Measurements from ENCODE around the gene DHCR24. TPM values are rescaled to one million over a fixed set of nuclear protein-coding genes. Genes with fewer than 3 reads are reported as not detected.

DHCR24 gene
- total and polyA plus RNA-seq, 2 experiments from 2014 or later: 124 to 453 TPM

DNA sequence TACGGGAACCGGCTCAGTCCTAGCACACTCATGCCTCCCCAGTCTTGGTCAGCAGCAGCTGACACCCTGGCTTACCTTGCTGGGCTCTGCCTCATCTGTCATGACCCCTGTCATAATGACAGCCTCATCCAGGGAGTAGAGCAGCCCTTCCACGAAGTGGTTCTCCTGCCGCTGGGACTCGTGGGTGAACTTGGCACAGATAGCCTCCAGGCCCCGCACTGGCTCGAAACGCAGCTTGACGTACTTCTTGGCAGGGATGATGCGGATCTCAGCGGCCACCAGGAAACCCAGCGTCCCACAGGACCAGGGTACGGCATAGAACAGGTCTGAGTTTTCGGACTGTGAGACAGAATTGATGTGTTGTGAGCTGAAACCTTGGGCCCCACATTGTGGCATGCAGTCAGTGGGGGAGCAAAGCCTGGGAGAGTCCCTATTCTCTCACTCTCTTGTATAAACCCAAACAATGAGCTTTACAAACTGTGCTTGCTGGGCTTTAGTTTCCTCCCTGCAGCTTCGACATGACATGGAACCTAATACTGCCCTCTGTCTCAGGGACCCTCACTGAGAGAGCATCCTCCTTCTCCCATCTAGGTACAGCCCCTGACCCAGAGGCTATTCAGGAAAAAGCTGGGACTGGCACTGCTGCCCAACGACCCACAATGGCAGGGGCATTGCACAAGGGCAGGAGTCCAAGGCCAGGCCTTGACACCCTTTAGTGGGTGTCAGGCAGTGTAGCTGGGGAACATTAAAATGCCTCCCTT lies 15.5 kb downstream of the DHCR24 start:
- H3K36me3 Mint-ChIP-seq (ENCODE audit: low read depth): peaks cover 82% of the 10 kb centered on the region
- no peaks in the 10 kb centered on the region for H3K27me3 ChIP-seq (ENCODE audit: insufficient read depth)

More for the DNA sequence above, 15.5 kb downstream of the DHCR24 start:
- no peak for TF ChIP-seq CTCF (conservative IDR thresholded peaks at IDR 0.05; ENCODE audit: low read depth in 2 of 2)
- TF ChIP-seq NANOG (IDR thresholded peaks at IDR 0.05; ENCODE audit: borderline replicate concordance): no peak
- no peak for TF ChIP-seq EZH2phosphoT487 (IDR thresholded peaks at IDR 0.05; ENCODE audit: unreplicated experiment)
- TF ChIP-seq, protein P1, sequence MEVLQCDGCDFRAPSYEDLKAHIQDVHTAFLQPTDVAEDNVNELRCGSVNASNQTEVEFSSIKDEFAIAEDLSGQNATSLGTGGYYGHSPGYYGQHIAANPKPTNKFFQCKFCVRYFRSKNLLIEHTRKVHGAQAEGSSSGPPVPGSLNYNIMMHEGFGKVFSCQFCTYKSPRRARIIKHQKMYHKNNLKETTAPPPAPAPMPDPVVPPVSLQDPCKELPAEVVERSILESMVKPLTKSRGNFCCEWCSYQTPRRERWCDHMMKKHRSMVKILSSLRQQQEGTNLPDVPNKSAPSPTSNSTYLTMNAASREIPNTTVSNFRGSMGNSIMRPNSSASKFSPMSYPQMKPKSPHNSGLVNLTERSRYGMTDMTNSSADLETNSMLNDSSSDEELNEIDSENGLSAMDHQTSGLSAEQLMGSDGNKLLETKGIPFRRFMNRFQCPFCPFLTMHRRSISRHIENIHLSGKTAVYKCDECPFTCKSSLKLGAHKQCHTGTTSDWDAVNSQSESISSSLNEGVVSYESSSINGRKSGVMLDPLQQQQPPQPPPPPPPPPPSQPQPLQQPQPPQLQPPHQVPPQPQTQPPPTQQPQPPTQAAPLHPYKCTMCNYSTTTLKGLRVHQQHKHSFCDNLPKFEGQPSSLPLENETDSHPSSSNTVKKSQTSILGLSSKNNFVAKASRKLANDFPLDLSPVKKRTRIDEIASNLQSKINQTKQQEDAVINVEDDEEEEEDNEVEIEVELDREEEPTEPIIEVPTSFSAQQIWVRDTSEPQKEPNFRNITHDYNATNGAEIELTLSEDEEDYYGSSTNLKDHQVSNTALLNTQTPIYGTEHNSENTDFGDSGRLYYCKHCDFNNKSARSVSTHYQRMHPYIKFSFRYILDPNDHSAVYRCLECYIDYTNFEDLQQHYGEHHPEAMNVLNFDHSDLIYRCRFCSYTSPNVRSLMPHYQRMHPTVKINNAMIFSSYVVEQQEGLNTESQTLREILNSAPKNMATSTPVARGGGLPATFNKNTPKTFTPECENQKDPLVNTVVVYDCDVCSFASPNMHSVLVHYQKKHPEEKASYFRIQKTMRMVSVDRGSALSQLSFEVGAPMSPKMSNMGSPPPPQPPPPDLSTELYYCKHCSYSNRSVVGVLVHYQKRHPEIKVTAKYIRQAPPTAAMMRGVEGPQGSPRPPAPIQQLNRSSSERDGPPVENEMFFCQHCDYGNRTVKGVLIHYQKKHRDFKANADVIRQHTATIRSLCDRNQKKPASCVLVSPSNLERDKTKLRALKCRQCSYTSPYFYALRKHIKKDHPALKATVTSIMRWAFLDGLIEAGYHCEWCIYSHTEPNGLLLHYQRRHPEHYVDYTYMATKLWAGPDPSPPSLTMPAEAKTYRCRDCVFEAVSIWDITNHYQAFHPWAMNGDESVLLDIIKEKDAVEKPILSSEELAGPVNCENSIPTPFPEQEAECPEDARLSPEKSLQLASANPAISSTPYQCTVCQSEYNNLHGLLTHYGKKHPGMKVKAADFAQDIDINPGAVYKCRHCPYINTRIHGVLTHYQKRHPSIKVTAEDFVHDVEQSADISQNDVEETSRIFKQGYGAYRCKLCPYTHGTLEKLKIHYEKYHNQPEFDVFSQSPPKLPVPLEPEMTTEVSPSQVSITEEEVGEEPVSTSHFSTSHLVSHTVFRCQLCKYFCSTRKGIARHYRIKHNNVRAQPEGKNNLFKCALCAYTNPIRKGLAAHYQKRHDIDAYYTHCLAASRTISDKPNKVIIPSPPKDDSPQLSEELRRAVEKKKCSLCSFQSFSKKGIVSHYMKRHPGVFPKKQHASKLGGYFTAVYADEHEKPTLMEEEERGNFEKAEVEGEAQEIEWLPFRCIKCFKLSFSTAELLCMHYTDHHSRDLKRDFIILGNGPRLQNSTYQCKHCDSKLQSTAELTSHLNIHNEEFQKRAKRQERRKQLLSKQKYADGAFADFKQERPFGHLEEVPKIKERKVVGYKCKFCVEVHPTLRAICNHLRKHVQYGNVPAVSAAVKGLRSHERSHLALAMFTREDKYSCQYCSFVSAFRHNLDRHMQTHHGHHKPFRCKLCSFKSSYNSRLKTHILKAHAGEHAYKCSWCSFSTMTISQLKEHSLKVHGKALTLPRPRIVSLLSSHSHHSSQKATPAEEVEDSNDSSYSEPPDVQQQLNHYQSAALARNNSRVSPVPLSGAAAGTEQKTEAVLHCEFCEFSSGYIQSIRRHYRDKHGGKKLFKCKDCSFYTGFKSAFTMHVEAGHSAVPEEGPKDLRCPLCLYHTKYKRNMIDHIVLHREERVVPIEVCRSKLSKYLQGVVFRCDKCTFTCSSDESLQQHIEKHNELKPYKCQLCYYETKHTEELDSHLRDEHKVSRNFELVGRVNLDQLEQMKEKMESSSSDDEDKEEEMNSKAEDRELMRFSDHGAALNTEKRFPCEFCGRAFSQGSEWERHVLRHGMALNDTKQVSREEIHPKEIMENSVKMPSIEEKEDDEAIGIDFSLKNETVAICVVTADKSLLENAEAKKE (CRISPR knock-in tag; IDR thresholded peaks at IDR 0.05): no peak
- TF ChIP-seq EZH2 (IDR thresholded peaks at IDR 0.05; ENCODE audit: low read depth, unreplicated experiment): no peak
- no peak for TF ChIP-seq ZNF331 (CRISPR knock-in tag; IDR thresholded peaks at IDR 0.05; ENCODE audit: low read depth)
- no peak for TF ChIP-seq ETS1 (IDR thresholded peaks at IDR 0.05)
- TF ChIP-seq POLR2AphosphoS5 (IDR thresholded peaks at IDR 0.05; ENCODE audit: low read depth): no peak
- no peak for TF ChIP-seq CREB1 (CRISPR knock-in tag; IDR thresholded peaks at IDR 0.05; ENCODE audit: low read depth)
- TF ChIP-seq REST (IDR thresholded peaks at IDR 0.05; ENCODE audit: unreplicated experiment): no peak
- TF ChIP-seq STAT1 (IDR thresholded peaks at IDR 0.05; ENCODE audit: unreplicated experiment): no peak
- TF ChIP-seq JUNB (IDR thresholded peaks at IDR 0.05; ENCODE audit: unreplicated experiment): no peak
- TF ChIP-seq ZNF114 (CRISPR knock-in tag; IDR thresholded peaks at IDR 0.05): no peak
- Mint-ChIP-seq H3K9me3 (no peaks in the 10 kb centered on the region), H3K27me3 (ENCODE audit: insufficient read depth, low read depth, poor library complexity) (peaks cover 6% of the 10 kb centered on the region), H3K4me3 (no peak overlapping the region), H3K4me1 (no peaks in the 10 kb centered on the region; the same call in 2 of the 3 replicates), H3K27ac (no peak overlapping the region)
- H3K4me1 ChIP-seq (ENCODE audit: insufficient read depth): no peaks in the 10 kb centered on the region
- DNase-seq (ENCODE audit: low spot score) (no peak), ATAC-seq (no peak)
- H3F3A ChIP-seq (replicated peaks; ENCODE audit: low read depth): peaks cover 15% of the 10 kb centered on the region; the same call in 1 of the 2 replicates
- no peak overlapping the region for H3K27ac ChIP-seq (ENCODE audit: low read depth)
- peaks cover 63% of the 10 kb centered on the region for H4K20me1 ChIP-seq (replicated peaks; ENCODE audit: insufficient read depth)
- peaks cover 52% of the 10 kb centered on the region for H3K79me2 ChIP-seq (replicated peaks; ENCODE audit: insufficient read depth)
- no peak overlapping the region for H3K4me2 ChIP-seq
- no peak overlapping the region for H2AFZ ChIP-seq
- H3K36me3 ChIP-seq (ENCODE audit: insufficient read depth): peaks cover 97% of the 10 kb centered on the region
- H3K4me3 ChIP-seq: no peak overlapping the region
- no peaks in the 10 kb centered on the region for H3K9me2 ChIP-seq (ENCODE audit: insufficient read depth)
